Fibroblast of lung (primary cell): ENCODE data around the gene NECAP2. TPM values are rescaled to one million over a fixed set of nuclear protein-coding genes. Genes with fewer than 3 reads are reported as not detected.

Source experiments
- DNase-seq, 2 donors: peaks; one replicate each; pipeline versions ENCODE4 v3.0.0 to v3.0.0-alpha.2; 2010; ENCODE audit warnings: low read depth in 2 of 2
- H2AFZ ChIP-seq: 2 replicates; pipeline ENCODE4 v1.5.1; 2012; ENCODE audit warnings: low read length, control low read depth, inconsistent platforms
- H3K27ac ChIP-seq: 2 replicates; pipeline ENCODE4 v1.5.1; 2011; ENCODE audit warnings: low read length, control low read depth; ENCODE audit not compliant: insufficient read depth
- H3K27me3 ChIP-seq: 2 replicates; pipeline ENCODE4 v1.5.1; 2011; ENCODE audit warnings: mild to moderate bottlenecking, low read length; ENCODE audit not compliant: control insufficient read depth, insufficient read depth
- H3K36me3 ChIP-seq: 2 replicates; pipeline ENCODE4 v1.5.1; 2011; ENCODE audit warnings: low read length; ENCODE audit not compliant: control insufficient read depth, insufficient read depth
- H3K4me1 ChIP-seq: 2 replicates; pipeline ENCODE4 v1.5.1; 2011; ENCODE audit warnings: low read length; ENCODE audit not compliant: control insufficient read depth, insufficient read depth; ENCODE audit errors: extremely low read depth
- H3K4me2 ChIP-seq: 2 replicates; pipeline ENCODE4 v1.5.1; 2011; ENCODE audit warnings: low read length, control low read depth; ENCODE audit not compliant: insufficient read depth; ENCODE audit errors: extremely low read depth
- H3K4me3 ChIP-seq, 4 experiments: fragments of 200-600 bp in 1 of 4; sonication (generic) in 1 of 4; replicated peaks in 1 of 4; 2 replicates each; pipeline ENCODE4 v1.5.1; 2011 to 2016; ENCODE audit warnings: low read length in 4 of 4, low read depth in 3 of 4, mild to moderate bottlenecking in 3 of 4, control low read depth in 2 of 4, inconsistent platforms in 1 of 4, mixed read lengths in 1 of 4; ENCODE audit not compliant: insufficient read depth in 1 of 4; ENCODE audit errors: control extremely low read depth in 1 of 4
- H3K79me2 ChIP-seq: 2 replicates; pipeline ENCODE4 v1.5.1; 2012; ENCODE audit warnings: mild to moderate bottlenecking, low read length, inconsistent platforms; ENCODE audit not compliant: control insufficient read depth, insufficient read depth
- H3K9ac ChIP-seq: 2 replicates; pipeline ENCODE4 v1.5.1; 2011; ENCODE audit warnings: mild to moderate bottlenecking, low read length, control low read depth; ENCODE audit not compliant: insufficient read depth
- H3K9me3 ChIP-seq: 2 replicates; pipeline ENCODE4 v1.5.1; 2012; ENCODE audit warnings: low read depth, low read length; ENCODE audit not compliant: control insufficient read depth, insufficient read depth
- H4K20me1 ChIP-seq: 2 replicates; pipeline ENCODE4 v1.5.1; 2011; ENCODE audit warnings: low read length; ENCODE audit not compliant: control insufficient read depth, insufficient read depth; ENCODE audit errors: extremely low read depth
- EZH2 ChIP-seq: IDR thresholded peaks from 2 replicates; pipeline ENCODE4 v1.5.1; 2012; ENCODE audit warnings: low read length, control low read depth, mild to moderate bottlenecking; ENCODE audit errors: missing control alignments
- polyA plus RNA-seq, 2 donors: library from polyadenylated mRNA; depleted of rRNA in 1 of 2; stranded (reverse) in 1 of 2; unstranded in 1 of 2; fragments of >200 nt; gene quantifications; 2 replicates each; pipeline ENCODE4 v1.2.1, GENCODE V29; 2011 to 2012; ENCODE audit warnings: missing spikeins in 1 of 2
- total RNA-seq: library from RNA; depleted of rRNA; stranded (reverse); fragments of >200 nt; gene quantifications from 2 replicates; pipeline ENCODE4 v1.2.1, GENCODE V29; 2014
- TF ChIP-seq, protein P1 (sequence below), 2 donors: IDR thresholded peaks in 1 of 2; conservative IDR thresholded peaks in 1 of 2; 1 replicate in 1 of 2; 2 replicates in 1 of 2; pipeline ENCODE4 v1.5.1; 2011 to 2012; ENCODE audit warnings: low read length in 2 of 2, control low read depth in 1 of 2, inconsistent platforms in 1 of 2, low read depth in 1 of 2, mild to moderate bottlenecking in 1 of 2

The NECAP2 gene
- total and polyA plus RNA-seq, 2 donors (not counting 1 experiment from before 2014, with no cell fraction given) = 83.9 to 97.0 TPM

DNA sequence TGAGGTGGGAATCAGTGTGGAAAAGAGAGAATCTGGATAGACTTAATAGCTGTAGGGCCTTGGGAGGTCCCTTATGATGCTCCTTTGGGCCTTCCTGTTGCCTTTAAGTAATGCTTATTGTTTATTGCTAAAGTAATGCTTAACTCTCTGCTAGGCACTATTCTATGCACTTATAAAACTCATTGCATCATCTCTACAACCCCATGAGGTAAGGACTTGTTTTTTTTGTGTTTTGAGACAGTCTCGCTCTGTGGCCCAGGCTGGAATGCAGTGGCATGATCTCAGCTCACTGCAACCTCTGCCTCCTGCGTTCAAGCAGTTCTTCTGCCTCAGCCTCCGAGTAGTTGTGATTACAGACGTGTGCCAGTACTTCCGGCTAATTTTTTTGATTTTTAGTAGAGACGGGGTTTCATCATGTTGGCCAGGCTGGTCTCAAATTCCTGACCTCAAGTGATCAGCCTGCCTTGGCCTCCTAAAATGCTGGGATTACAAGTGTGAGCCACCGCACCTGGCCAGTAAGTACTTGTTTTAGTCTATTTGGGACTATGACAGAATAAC lies 22.3 kb downstream of the NECAP2 start:
- Histone ChIP-seq H3K79me2 (no peaks in the 10 kb centered on the region), H3K27ac (no peak overlapping the region), H4K20me1 (no peaks in the 10 kb centered on the region), H3K9ac (no peak overlapping the region), H3K9me3 (no peaks in the 10 kb centered on the region), H3K4me2 (no peak overlapping the region), H3K4me3 (no peak overlapping the region), H3K4me1 (no peaks in the 10 kb centered on the region), H3K36me3 (peaks cover 17% of the 10 kb centered on the region), H2AFZ (no peak overlapping the region), H3K27me3 (no peaks in the 10 kb centered on the region)
- no peak for DNase-seq
- TF ChIP-seq, protein P1, sequence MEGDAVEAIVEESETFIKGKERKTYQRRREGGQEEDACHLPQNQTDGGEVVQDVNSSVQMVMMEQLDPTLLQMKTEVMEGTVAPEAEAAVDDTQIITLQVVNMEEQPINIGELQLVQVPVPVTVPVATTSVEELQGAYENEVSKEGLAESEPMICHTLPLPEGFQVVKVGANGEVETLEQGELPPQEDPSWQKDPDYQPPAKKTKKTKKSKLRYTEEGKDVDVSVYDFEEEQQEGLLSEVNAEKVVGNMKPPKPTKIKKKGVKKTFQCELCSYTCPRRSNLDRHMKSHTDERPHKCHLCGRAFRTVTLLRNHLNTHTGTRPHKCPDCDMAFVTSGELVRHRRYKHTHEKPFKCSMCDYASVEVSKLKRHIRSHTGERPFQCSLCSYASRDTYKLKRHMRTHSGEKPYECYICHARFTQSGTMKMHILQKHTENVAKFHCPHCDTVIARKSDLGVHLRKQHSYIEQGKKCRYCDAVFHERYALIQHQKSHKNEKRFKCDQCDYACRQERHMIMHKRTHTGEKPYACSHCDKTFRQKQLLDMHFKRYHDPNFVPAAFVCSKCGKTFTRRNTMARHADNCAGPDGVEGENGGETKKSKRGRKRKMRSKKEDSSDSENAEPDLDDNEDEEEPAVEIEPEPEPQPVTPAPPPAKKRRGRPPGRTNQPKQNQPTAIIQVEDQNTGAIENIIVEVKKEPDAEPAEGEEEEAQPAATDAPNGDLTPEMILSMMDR (conservative IDR thresholded peaks at IDR 0.05 in 1 of 2, IDR thresholded peaks at IDR 0.05 in 1 of 2; ENCODE audit: low read depth in 1 of 2, low read length in 2 of 2) = no peak
- no peak for TF ChIP-seq EZH2

DNA sequence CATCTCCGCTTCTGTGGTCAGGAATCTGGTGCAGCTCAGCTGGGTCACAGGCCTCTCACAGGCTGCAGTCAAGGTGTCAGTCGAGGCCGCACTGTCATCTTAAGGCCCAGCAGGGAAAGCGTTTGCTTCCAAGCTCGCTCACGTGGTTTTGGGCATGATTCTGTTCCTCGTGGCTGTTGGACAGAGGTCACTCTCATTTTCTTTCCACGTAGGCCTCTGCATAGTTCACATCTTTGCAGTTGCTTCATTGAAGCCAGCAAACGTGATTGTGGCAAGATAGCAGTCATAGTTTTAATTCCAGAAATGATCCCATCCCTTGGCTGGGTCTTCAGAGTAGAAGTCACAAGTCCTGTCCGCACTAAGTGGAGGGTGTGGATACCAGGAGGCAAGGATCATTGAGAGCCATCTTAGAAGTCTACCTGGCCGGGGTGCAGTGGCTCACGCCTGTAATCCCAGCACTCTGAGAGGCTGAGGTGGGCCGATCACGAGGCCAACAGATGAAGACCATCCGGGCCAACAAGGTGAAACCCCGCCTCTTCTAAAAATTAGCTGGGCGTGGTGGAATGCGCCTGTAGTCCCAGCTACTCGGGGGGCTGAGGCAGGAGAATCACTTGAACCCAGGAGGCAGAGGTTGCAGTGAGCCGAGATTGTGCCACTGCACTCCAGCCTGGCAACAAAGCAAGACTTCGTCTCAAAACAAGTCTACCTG lies 24.5 kb downstream of the NECAP2 start:
- no peaks in the 10 kb centered on the region for H4K20me1 ChIP-seq
- no peak for TF ChIP-seq EZH2
- H3K79me2 ChIP-seq = no peaks in the 10 kb centered on the region
- peaks cover 9% of the 10 kb centered on the region for H3K36me3 ChIP-seq
- H3K27ac ChIP-seq = no peak overlapping the region
- DNase-seq = peak in 1 of 2 donors; percentile 63
- no peaks in the 10 kb centered on the region for H3K4me1 ChIP-seq
- H2AFZ ChIP-seq = no peak overlapping the region
- H3K27me3 ChIP-seq = no peaks in the 10 kb centered on the region
- no peaks in the 10 kb centered on the region for H3K9me3 ChIP-seq
- no peak overlapping the region for H3K9ac ChIP-seq
- H3K4me3 ChIP-seq = no peak overlapping the region
- H3K4me2 ChIP-seq = no peak overlapping the region

DNA sequence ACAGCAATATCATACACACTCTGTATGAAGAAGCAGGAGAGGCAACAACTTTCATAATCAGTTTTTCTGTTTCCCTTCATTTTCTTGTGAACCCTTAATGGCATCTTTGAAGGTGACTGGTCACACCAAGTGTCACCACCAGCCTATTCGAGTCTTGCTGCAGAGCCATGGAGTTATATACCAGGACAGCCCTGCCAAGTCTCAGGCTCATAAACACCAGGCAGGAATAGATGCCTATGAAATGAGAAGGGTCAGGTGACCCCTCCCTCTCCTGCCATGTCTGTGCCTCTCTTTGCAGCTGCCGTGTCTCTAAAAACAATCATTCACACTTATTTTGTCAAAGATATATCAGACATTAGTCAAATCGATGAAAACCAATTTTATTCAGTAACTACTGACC lies 28.0 kb downstream of the NECAP2 start:
- no peaks in the 10 kb centered on the region for H3K79me2 ChIP-seq
- no peak overlapping the region for H3K27ac ChIP-seq
- H3K9ac ChIP-seq = no peak overlapping the region
- no peak overlapping the region for H3K4me3 ChIP-seq
- no peaks in the 10 kb centered on the region for H4K20me1 ChIP-seq
- H3K36me3 ChIP-seq = no peaks in the 10 kb centered on the region
- DNase-seq = no peak
- no peaks in the 10 kb centered on the region for H3K9me3 ChIP-seq
- TF ChIP-seq, protein P1 (conservative IDR thresholded peaks at IDR 0.05 in 1 of 2, IDR thresholded peaks at IDR 0.05 in 1 of 2; ENCODE audit: low read depth in 1 of 2, low read length in 2 of 2) = no peak
- TF ChIP-seq EZH2 = no peak
- H3K27me3 ChIP-seq = no peaks in the 10 kb centered on the region
- H3K4me1 ChIP-seq = no peaks in the 10 kb centered on the region
- H3K4me2 ChIP-seq = no peak overlapping the region
- H2AFZ ChIP-seq = no peak overlapping the region
